NCI-H345 treated with DMSO at 0.1 percent for 48 hours (cell line): ENCODE measurements around the gene ADCY1.
"Not testable (repeated sequence)": the region's sequence is repeated elsewhere in the genome, so short reads cannot be mapped to it uniquely, and the experiment has no call there.

ENCODE experiments used
- DNase-seq: peaks from one replicate; lab custom pipeline; 2025; ENCODE audit not compliant: unreplicated experiment; lab: John Stamatoyannopoulos, UW

Gene ADCY1

GRCh38 chr7:45726883-45727282, 152.7 kb downstream of the ADCY1 start:
- no peak for DNase-seq

- not testable (repeated sequence) for DNase-seq
Measured at GRCh38 chr7:45731692-45732443, 157.7 kb downstream of the ADCY1 start.

GRCh38 chr7:45738920-45739319, 164.8 kb downstream of the ADCY1 start:
- not testable (repeated sequence) for DNase-seq

- DNase-seq = not testable (repeated sequence)
Measured at GRCh38 chr7:45740573-45740972, 166.4 kb downstream of the ADCY1 start.

- DNase-seq = not testable (repeated sequence)
Measured at GRCh38 chr7:45748976-45749375, 174.8 kb downstream of the ADCY1 start.

GRCh38 chr7:45751352-45751751, 177.2 kb downstream of the ADCY1 start:
- not testable (repeated sequence) for DNase-seq

- not testable (repeated sequence) for DNase-seq
Measured at GRCh38 chr7:45756333-45756732, 182.2 kb downstream of the ADCY1 start.

- DNase-seq = not testable (repeated sequence)
Measured at GRCh38 chr7:45756757-45757156, 182.6 kb downstream of the ADCY1 start.

- DNase-seq = not testable (repeated sequence)
Measured at GRCh38 chr7:45759464-45759863, 185.3 kb downstream of the ADCY1 start.

- DNase-seq = not testable (repeated sequence)
Measured at GRCh38 chr7:45761545-45762205, 187.5 kb downstream of the ADCY1 start.

GRCh38 chr7:45762225-45762994, 188.2 kb downstream of the ADCY1 start:
- DNase-seq = not testable (repeated sequence)

- peak; percentile 88 for DNase-seq
Measured at GRCh38 chr7:45768516-45769394, 194.6 kb downstream of the ADCY1 start.

- not testable (repeated sequence) for DNase-seq
Measured at GRCh38 chr7:45769626-45770025, 195.5 kb downstream of the ADCY1 start.
